Astrocyte (in vitro differentiated cells and primary cell): ENCODE measurements around the gene MDH1. TPM values are rescaled to one million over a fixed set of nuclear protein-coding genes. Genes with fewer than 3 reads are reported as not detected.

Experiments
- DNase-seq: peaks from one replicate; pipeline ENCODE4 v3.0.0-alpha.2; 2010; ENCODE audit warnings: low read depth
- FAIRE-seq: peaks from 2 replicates; lab custom pipeline; 2011; peaks lifted over from hg19 to GRCh38; lab: Jason Lieb, UNC
- H2AFZ ChIP-seq: 2 replicates; pipeline ENCODE4 v1.6.0; 2012; ENCODE audit warnings: low read depth, low read length, inconsistent platforms
- H3K27ac ChIP-seq: 2 replicates; pipeline ENCODE4 v1.5.1; 2011; ENCODE audit warnings: low read depth, low read length, inconsistent platforms
- H3K27me3 ChIP-seq: 2 replicates; pipeline ENCODE4 v1.6.0; 2011; ENCODE audit warnings: low read length, inconsistent platforms; ENCODE audit not compliant: insufficient read depth
- H3K36me3 ChIP-seq: 2 replicates; pipeline ENCODE4 v1.5.1; 2011; ENCODE audit warnings: low read length, inconsistent platforms; ENCODE audit not compliant: insufficient read depth
- H3K4me1 ChIP-seq: 2 replicates; pipeline ENCODE4 v1.5.1; 2011; ENCODE audit warnings: low read length, inconsistent platforms; ENCODE audit not compliant: insufficient read depth
- H3K4me2 ChIP-seq: 2 replicates; pipeline ENCODE4 v1.6.0; 2012; ENCODE audit warnings: low read length, inconsistent platforms
- H3K4me3 ChIP-seq: 2 replicates; pipeline ENCODE4 v1.5.1; 2011; ENCODE audit warnings: low read depth, mild to moderate bottlenecking, low read length, inconsistent platforms; ENCODE audit not compliant: insufficient read depth
- H3K79me2 ChIP-seq: 2 replicates; pipeline ENCODE4 v1.6.0; 2012; ENCODE audit warnings: mild to moderate bottlenecking, low read length, inconsistent platforms; ENCODE audit not compliant: insufficient read depth
- H3K9ac ChIP-seq: 2 replicates; pipeline ENCODE4 v1.6.0; 2012; ENCODE audit warnings: mild to moderate bottlenecking, low read length, inconsistent platforms
- H3K9me3 ChIP-seq: 2 replicates; pipeline ENCODE4 v1.5.1; 2012; ENCODE audit warnings: low read depth, mild to moderate bottlenecking, low read length, inconsistent platforms; ENCODE audit not compliant: insufficient read depth
- H4K20me1 ChIP-seq: 2 replicates; pipeline ENCODE4 v1.6.0; 2012; ENCODE audit warnings: low read length, inconsistent platforms; ENCODE audit not compliant: insufficient read depth
- H3K27ac Mint-ChIP-seq: one replicate; pipeline ENCODE4 v1.8.0; 2021; ENCODE audit warnings: mild to moderate bottlenecking, mixed read lengths; ENCODE audit not compliant: unreplicated experiment
- H3K27me3 Mint-ChIP-seq: one replicate; pipeline ENCODE4 v1.8.0; 2021; ENCODE audit warnings: low read depth, mixed read lengths; ENCODE audit not compliant: unreplicated experiment
- H3K36me3 Mint-ChIP-seq: one replicate; pipeline ENCODE4 v1.8.0; 2021; ENCODE audit warnings: low read depth, mixed read lengths; ENCODE audit not compliant: unreplicated experiment
- H3K4me1 Mint-ChIP-seq: one replicate; pipeline ENCODE4 v1.8.0; 2021; ENCODE audit warnings: low read depth, mixed read lengths; ENCODE audit not compliant: unreplicated experiment
- H3K4me3 Mint-ChIP-seq: one replicate; pipeline ENCODE4 v1.8.0; 2021; ENCODE audit warnings: mild to moderate bottlenecking, moderate library complexity, mixed read lengths; ENCODE audit not compliant: unreplicated experiment
- H3K9me3 Mint-ChIP-seq: one replicate; pipeline ENCODE4 v1.8.0; 2021; ENCODE audit warnings: mild to moderate bottlenecking, mixed read lengths; ENCODE audit not compliant: unreplicated experiment
- CTCF ChIP-seq: IDR thresholded peaks from 2 replicates; pipeline ENCODE4 v1.5.1; 2011; ENCODE audit warnings: low read depth, mild to moderate bottlenecking, inconsistent platforms, low read length, moderate library complexity; ENCODE audit not compliant: insufficient read depth
- EZH2 ChIP-seq: IDR thresholded peaks from 2 replicates; pipeline ENCODE4 v1.6.1; 2012; ENCODE audit warnings: mild to moderate bottlenecking, low read length, inconsistent platforms; ENCODE audit not compliant: insufficient read depth
- total RNA-seq: library from RNA; stranded (reverse); gene quantifications from 2 replicates; pipeline ENCODE4 v1.2.1, GENCODE V29; 2021

Gene MDH1
- total RNA-seq, 1 donor from 2014 or later, result 175 TPM

DNA sequence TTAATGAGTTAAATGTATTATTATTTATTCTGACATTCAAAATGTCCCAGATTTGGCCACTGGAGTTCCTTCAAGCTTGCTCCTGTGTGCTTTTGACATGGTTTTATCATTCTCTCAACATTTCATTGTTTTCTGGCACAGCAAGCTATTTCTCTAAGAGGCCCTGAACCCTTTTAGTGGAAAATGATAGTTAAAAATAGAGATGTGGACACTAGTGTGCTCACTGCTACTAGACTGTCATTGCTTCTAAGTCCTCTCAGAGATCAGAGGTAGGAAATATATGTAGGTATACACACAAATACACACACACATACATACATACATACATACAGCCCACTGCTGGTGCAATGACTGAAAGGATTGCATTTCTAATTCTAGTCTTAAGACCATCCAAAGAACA is 26.0 kb upstream of the MDH1 start:
- H3K4me2 ChIP-seq, result no peak overlapping the region
- H3K79me2 ChIP-seq, result no peaks in the 10 kb centered on the region
- no peaks in the 10 kb centered on the region for H3K27me3 Mint-ChIP-seq
- H3K4me1 Mint-ChIP-seq, result no peaks in the 10 kb centered on the region
- no peaks in the 10 kb centered on the region for H3K36me3 ChIP-seq
- no peaks in the 10 kb centered on the region for H3K9me3 ChIP-seq
- no peaks in the 10 kb centered on the region for H4K20me1 ChIP-seq
- H3K27ac Mint-ChIP-seq, result no peak overlapping the region
- no peak for FAIRE-seq
- peaks cover 11% of the 10 kb centered on the region for H3K36me3 Mint-ChIP-seq
- H2AFZ ChIP-seq, result no peak overlapping the region
- H3K9me3 Mint-ChIP-seq, result peaks cover 25% of the 10 kb centered on the region
- H3K27ac ChIP-seq, result no peak overlapping the region
- no peaks in the 10 kb centered on the region for H3K4me1 ChIP-seq
- no peak for TF ChIP-seq CTCF
- TF ChIP-seq EZH2, result no peak
- H3K27me3 ChIP-seq, result no peaks in the 10 kb centered on the region
- no peak overlapping the region for H3K4me3 Mint-ChIP-seq
- no peak overlapping the region for H3K4me3 ChIP-seq
- H3K9ac ChIP-seq, result no peak overlapping the region
- no peak for DNase-seq

DNA sequence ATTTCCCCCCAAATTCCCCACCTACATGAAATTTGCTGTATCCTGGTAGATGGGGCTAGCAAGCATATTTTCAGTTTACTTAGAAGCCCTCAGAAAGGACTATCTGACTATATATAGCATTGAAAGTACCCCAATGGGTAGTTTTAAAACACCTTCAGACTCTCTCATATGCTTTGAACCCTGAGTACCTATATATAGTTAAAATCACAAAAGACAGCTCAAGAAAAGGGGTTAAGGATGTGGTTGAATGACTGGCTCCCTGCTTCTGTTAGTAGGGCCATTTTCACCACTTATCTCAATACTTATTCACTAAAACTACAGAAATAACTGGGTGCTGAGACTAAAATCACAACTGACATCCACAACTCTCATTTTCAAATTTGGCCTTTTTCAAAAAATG is 19.0 kb upstream of the MDH1 start:
- no peaks in the 10 kb centered on the region for H3K36me3 ChIP-seq
- Mint-ChIP-seq H3K4me1 (no peaks in the 10 kb centered on the region), H3K4me3 (no peak overlapping the region), H3K27ac (no peak overlapping the region), H3K9me3 (peaks cover 10% of the 10 kb centered on the region), H3K27me3 (no peaks in the 10 kb centered on the region), H3K36me3 (peaks cover 2% of the 10 kb centered on the region)
- no peak for FAIRE-seq
- H3K79me2 ChIP-seq, result peaks cover under 1% of the 10 kb centered on the region
- TF ChIP-seq EZH2 (no peak), CTCF (no peak)
- H3K9ac ChIP-seq, result no peak overlapping the region
- no peak overlapping the region for H3K27ac ChIP-seq
- no peak overlapping the region for H2AFZ ChIP-seq
- no peaks in the 10 kb centered on the region for H3K9me3 ChIP-seq
- no peaks in the 10 kb centered on the region for H3K4me1 ChIP-seq
- H4K20me1 ChIP-seq, result no peaks in the 10 kb centered on the region
- no peak overlapping the region for H3K4me2 ChIP-seq
- DNase-seq, result no peak
- H3K27me3 ChIP-seq, result no peaks in the 10 kb centered on the region
- no peak overlapping the region for H3K4me3 ChIP-seq

GRCh38 chr2:63571291-63571690 is 17.5 kb upstream of the MDH1 start:
- DNase-seq (no peak), FAIRE-seq (no peak)
- H3K4me1 Mint-ChIP-seq, result no peaks in the 10 kb centered on the region
- H3K4me3 Mint-ChIP-seq, result no peak overlapping the region
- no peaks in the 10 kb centered on the region for H3K27me3 Mint-ChIP-seq
- no peaks in the 10 kb centered on the region for H3K4me1 ChIP-seq
- no peaks in the 10 kb centered on the region for H4K20me1 ChIP-seq
- H3K4me3 ChIP-seq, result no peak overlapping the region
- H3K27ac Mint-ChIP-seq, result no peak overlapping the region
- peaks cover 10% of the 10 kb centered on the region for H3K79me2 ChIP-seq
- no peaks in the 10 kb centered on the region for H3K9me3 ChIP-seq
- peaks cover 2% of the 10 kb centered on the region for H3K36me3 Mint-ChIP-seq
- no peak for TF ChIP-seq EZH2
- TF ChIP-seq CTCF, result no peak
- no peaks in the 10 kb centered on the region for H3K36me3 ChIP-seq
- peaks cover 10% of the 10 kb centered on the region for H3K9me3 Mint-ChIP-seq
- no peaks in the 10 kb centered on the region for H3K27me3 ChIP-seq
- no peak overlapping the region for H2AFZ ChIP-seq
- no peak overlapping the region for H3K9ac ChIP-seq
- H3K4me2 ChIP-seq, result no peak overlapping the region
- H3K27ac ChIP-seq, result no peak overlapping the region
